Smooth muscle cell (in vitro differentiated cells): ENCODE measurements around the gene ROBO1. TPM values are rescaled to one million over a fixed set of nuclear protein-coding genes. Genes with fewer than 3 reads are reported as not detected.

Experiments
- DNase-seq: peaks from one replicate; lab custom pipeline; 2025; ENCODE audit not compliant: unreplicated experiment; lab: John Stamatoyannopoulos, UW
- H2AFZ ChIP-seq: fragments of 200-600 bp; sonication (generic); 2 replicates; pipeline ENCODE4 v1.6.0; 2016; ENCODE audit warnings: antibody characterized with exemption, low read depth, mild to moderate bottlenecking
- H3F3A ChIP-seq: fragments of 200-600 bp; sonication (generic); 2 replicates; pipeline ENCODE4 v1.6.0; 2017; ENCODE audit warnings: antibody characterized with exemption, low read depth
- H3K27ac ChIP-seq: fragments of 200-600 bp; sonication (generic); 2 replicates; pipeline ENCODE4 v1.5.1; 2016; ENCODE audit warnings: low read depth, mild to moderate bottlenecking
- H3K27me3 ChIP-seq: fragments of 200-600 bp; sonication (generic); 2 replicates; pipeline ENCODE4 v1.6.1; 2016; ENCODE audit warnings: low read depth, mild to moderate bottlenecking
- H3K36me3 ChIP-seq: fragments of 200-600 bp; sonication (generic); 2 replicates; pipeline ENCODE4 v1.5.1; 2016; ENCODE audit warnings: low read depth
- H3K4me1 ChIP-seq: fragments of 200-600 bp; sonication (generic); 2 replicates; pipeline ENCODE4 v1.5.1; 2016; ENCODE audit warnings: low read depth
- H3K4me2 ChIP-seq: fragments of 200-600 bp; sonication (generic); 2 replicates; pipeline ENCODE4 v1.6.0; 2016; ENCODE audit warnings: mild to moderate bottlenecking
- H3K4me3 ChIP-seq: fragments of 200-600 bp; sonication (generic); 2 replicates; pipeline ENCODE4 v1.5.1; 2016; ENCODE audit warnings: mild to moderate bottlenecking
- H3K79me2 ChIP-seq: fragments of 200-600 bp; sonication (generic); 2 replicates; pipeline ENCODE4 v1.6.0; 2016; ENCODE audit warnings: low read depth, mild to moderate bottlenecking
- H3K9ac ChIP-seq: fragments of 200-600 bp; sonication (generic); 2 replicates; pipeline ENCODE4 v1.6.0; 2016; ENCODE audit warnings: low read depth
- H3K9me3 ChIP-seq: fragments of 200-600 bp; sonication (generic); replicated peaks from 2 replicates; pipeline ENCODE4 v1.5.1; 2016; ENCODE audit warnings: low read depth
- H4K20me1 ChIP-seq: fragments of 200-600 bp; sonication (generic); 2 replicates; pipeline ENCODE4 v1.6.0; 2016; ENCODE audit warnings: low read depth
- CTCF ChIP-seq: fragments of 200-600 bp; sonication (generic); IDR thresholded peaks from 2 replicates; pipeline ENCODE4 v1.5.1; 2017; ENCODE audit warnings: borderline replicate concordance, mild to moderate bottlenecking, antibody characterized with exemption; ENCODE audit not compliant: insufficient read depth, poor library complexity, severe bottlenecking
- WGBS: methylation state at CpG from one replicate; pipeline ENCODE4 v1.1.7; 2016; ENCODE audit warnings: low lambda C conversion rate; 5-methylcytosine and 5-hydroxymethylcytosine counted together
- polyA plus RNA-seq: library from polyadenylated mRNA; unstranded; fragments of >200 nt; fragmentation: Nextera tagmentation; extraction: Ambion mirVana; gene quantifications from 2 replicates; pipeline ENCODE4 v1.2.1, GENCODE V29; 2016
- total RNA-seq: library from RNA; depleted of rRNA; stranded (reverse); fragments of >200 nt; gene quantifications from 2 replicates; pipeline ENCODE4 v1.2.3, GENCODE V29; 2014

The ROBO1 gene
- total and polyA plus RNA-seq, 2 experiments from 2014 or later: 30.5 to 79.5 TPM

GRCh38 chr3:79056498-79056897, 711.3 kb downstream of the ROBO1 start:
- TF ChIP-seq CTCF: no peak
- Histone ChIP-seq H3K27me3 (no peaks in the 10 kb centered on the region), H3K4me1 (no peaks in the 10 kb centered on the region), H4K20me1 (no peaks in the 10 kb centered on the region), H3K27ac (no peak overlapping the region), H3K9me3 (no peaks in the 10 kb centered on the region), H3K9ac (no peak overlapping the region), H3K36me3 (no peaks in the 10 kb centered on the region), H3F3A (no peaks in the 10 kb centered on the region), H3K4me2 (no peak overlapping the region), H2AFZ (no peak overlapping the region), H3K4me3 (no peak overlapping the region), H3K79me2 (no peaks in the 10 kb centered on the region)
- WGBS: 45% methylated on average over 7 of the region's 7 CpGs
- no peak for DNase-seq

DNA sequence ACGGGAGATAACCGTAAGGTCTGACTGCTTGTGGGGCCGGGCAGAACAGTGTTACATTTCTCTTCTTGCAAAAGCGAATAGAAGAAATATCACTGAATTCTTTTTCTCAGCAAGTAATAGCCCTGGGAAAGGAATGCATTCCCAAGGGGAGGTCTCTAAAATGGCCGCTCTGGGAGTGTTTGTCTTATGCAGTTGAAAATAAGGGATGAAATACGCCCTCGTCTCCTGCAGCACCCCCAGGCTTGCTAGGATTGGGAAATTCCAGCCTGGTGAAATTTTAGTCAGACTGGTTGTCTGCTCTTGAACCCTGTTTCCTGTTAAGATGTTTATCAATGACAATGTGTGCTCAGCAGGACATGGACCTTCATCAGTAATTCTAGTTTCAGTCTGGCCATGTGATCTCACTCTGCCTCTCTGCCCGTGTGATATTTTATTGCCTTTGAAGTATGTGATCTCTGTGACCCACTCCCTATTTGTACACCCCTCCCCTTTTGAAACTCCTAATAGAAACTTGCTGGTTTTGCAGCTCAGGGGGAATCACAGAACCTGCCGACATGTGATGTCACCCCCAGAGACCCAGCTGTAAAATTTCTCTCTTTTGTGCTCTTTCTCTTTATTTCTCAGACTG, 715.6 kb downstream of the ROBO1 start:
- 95% methylated on average over 9 of the region's 9 CpGs for WGBS

GRCh38 chr3:79047581-79047980, 720.2 kb downstream of the ROBO1 start:
- Histone ChIP-seq H3K79me2 (no peaks in the 10 kb centered on the region), H3F3A (no peaks in the 10 kb centered on the region), H3K36me3 (no peaks in the 10 kb centered on the region), H3K4me2 (no peak overlapping the region), H3K27me3 (no peaks in the 10 kb centered on the region), H4K20me1 (no peaks in the 10 kb centered on the region), H3K4me3 (no peak overlapping the region), H3K9ac (no peak overlapping the region), H2AFZ (no peak overlapping the region), H3K27ac (no peak overlapping the region), H3K9me3 (no peaks in the 10 kb centered on the region), H3K4me1 (no peaks in the 10 kb centered on the region)
- WGBS: 92% methylated on average over 4 of the region's 4 CpGs
- no peak for DNase-seq
- no peak for TF ChIP-seq CTCF

More for the DNA sequence above, 715.6 kb downstream of the ROBO1 start:
- H3K79me2 ChIP-seq: no peaks in the 10 kb centered on the region
- DNase-seq: no peak
- H3F3A ChIP-seq: no peaks in the 10 kb centered on the region
- no peaks in the 10 kb centered on the region for H3K36me3 ChIP-seq
- H3K4me2 ChIP-seq: no peak overlapping the region
- H3K27ac ChIP-seq: no peak overlapping the region
- no peaks in the 10 kb centered on the region for H3K4me1 ChIP-seq
- no peaks in the 10 kb centered on the region for H3K9me3 ChIP-seq
- no peak overlapping the region for H3K4me3 ChIP-seq
- no peak overlapping the region for H3K9ac ChIP-seq
- TF ChIP-seq CTCF: no peak
- no peaks in the 10 kb centered on the region for H4K20me1 ChIP-seq
- no peaks in the 10 kb centered on the region for H3K27me3 ChIP-seq
- H2AFZ ChIP-seq: no peak overlapping the region

GRCh38 chr3:79041621-79042020, 726.2 kb downstream of the ROBO1 start:
- Histone ChIP-seq H3F3A (peaks cover 3% of the 10 kb centered on the region), H2AFZ (no peak overlapping the region), H3K27ac (peak overlapping the region; percentile 78), H3K36me3 (no peaks in the 10 kb centered on the region), H3K4me3 (no peak overlapping the region), H3K4me2 (no peak overlapping the region), H3K27me3 (no peaks in the 10 kb centered on the region), H3K9me3 (no peaks in the 10 kb centered on the region), H3K4me1 (no peaks in the 10 kb centered on the region), H3K9ac (no peak overlapping the region), H3K79me2 (no peaks in the 10 kb centered on the region), H4K20me1 (no peaks in the 10 kb centered on the region)
- no peak for TF ChIP-seq CTCF
- DNase-seq: no peak
